Heart left ventricle (tissue), 13 donors: ENCODE measurements around the gene TRIM44.

Experiments used
- POLR2A ChIP-seq, 2 donors: fragments of 450-650 bp; IDR thresholded peaks; one replicate each; pipeline ENCODE4 v1.6.1; 2017; ENCODE audit warnings: antibody characterized with exemption in 2 of 2, mild to moderate bottlenecking in 2 of 2, moderate library complexity in 2 of 2
- TF ChIP-seq, protein P1 (sequence below), 12 donors: fragments of 200-600 bp; sonication (generic) in 4 of 12; IDR thresholded peaks; one replicate each; pipeline versions ENCODE4 v1.5.0 to v1.8.0; 2018 to 2022; ENCODE audit warnings: antibody characterized with exemption in 12 of 12, mild to moderate bottlenecking in 5 of 12
- donor health status: ischemic (EF 13 %, LVEDD 7.1; RV severe dilation, severe dysfunction).
- donor health status: DM: no; HTN: yes; CAD: no.
- donor health status: DM: no; HTN: no; CAD: no.
- donor health status: ischemic (EF 25% LVEDD 6.9; RV normal size, moderate dysfunction).
- donor health status: ischemic (EF 25% LVEDD 5.7; RV mildly dilated, moderate dysfunction).
- donor health status: ischemic (EF 35%, LVEDD 5.7; RV mildly dilated, moderate dysfunction).
- donor health status: nonischemic (EF 11% LVEDD 7.7; RV severe dilation, severe dysfunction).
- donor health status: DM: yes; HTN: yes; CAD: no.
- donor health status: PGD.
- donor health status: ischemic (EF 29% LVEDD 5.4; RV normal size, mild dysfunction).
- donor health status: nonischemic (EF 23%, LVEDD 6.1; RV moderate dilation, normal function).

DNA sequence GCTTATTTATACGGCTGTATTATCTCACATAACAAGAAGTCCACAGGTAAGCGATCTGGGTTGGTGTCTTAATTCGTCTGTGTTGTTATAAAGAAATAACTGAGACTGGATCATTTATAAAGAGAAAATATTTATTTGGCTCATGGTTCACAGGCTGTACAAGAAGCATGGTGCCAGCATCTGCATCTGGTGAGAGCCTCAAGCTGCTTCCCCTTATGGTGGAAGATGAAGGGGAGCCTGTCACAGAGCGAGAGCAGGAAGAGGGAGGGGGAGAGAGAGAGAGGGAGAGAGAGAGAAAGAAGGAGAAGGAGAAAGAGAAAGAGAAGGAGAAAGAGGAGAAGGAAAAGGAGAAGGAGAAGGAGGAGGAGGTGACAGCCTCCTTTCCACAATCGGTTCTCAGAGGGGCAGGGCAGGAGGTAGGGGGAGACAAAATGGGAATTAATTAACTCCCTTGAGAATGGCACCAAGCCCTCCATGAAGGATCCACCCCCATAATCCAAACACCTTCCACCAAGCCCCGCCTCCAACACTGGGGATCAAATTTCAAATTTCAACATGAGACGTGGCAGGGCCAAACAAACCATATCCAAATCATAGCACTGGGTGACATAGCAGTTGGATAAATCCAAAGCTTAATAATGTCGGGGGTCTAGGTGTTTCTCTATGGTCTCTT is 15.0 kb upstream of the TRIM44 start:
- TF ChIP-seq, protein P1, sequence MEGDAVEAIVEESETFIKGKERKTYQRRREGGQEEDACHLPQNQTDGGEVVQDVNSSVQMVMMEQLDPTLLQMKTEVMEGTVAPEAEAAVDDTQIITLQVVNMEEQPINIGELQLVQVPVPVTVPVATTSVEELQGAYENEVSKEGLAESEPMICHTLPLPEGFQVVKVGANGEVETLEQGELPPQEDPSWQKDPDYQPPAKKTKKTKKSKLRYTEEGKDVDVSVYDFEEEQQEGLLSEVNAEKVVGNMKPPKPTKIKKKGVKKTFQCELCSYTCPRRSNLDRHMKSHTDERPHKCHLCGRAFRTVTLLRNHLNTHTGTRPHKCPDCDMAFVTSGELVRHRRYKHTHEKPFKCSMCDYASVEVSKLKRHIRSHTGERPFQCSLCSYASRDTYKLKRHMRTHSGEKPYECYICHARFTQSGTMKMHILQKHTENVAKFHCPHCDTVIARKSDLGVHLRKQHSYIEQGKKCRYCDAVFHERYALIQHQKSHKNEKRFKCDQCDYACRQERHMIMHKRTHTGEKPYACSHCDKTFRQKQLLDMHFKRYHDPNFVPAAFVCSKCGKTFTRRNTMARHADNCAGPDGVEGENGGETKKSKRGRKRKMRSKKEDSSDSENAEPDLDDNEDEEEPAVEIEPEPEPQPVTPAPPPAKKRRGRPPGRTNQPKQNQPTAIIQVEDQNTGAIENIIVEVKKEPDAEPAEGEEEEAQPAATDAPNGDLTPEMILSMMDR (IDR thresholded peaks at IDR 0.05), result no peak
- no peak for TF ChIP-seq POLR2A (IDR thresholded peaks at IDR 0.05)
